KOPT-K1 (cell line): ENCODE results near the gene HAT1.
"Not testable (repeated sequence)": the region's sequence is repeated elsewhere in the genome, so short reads cannot be mapped to it uniquely, and the experiment has no call there.

Experiments used
- H3K27ac ChIP-seq: fragments of 200-600 bp; sonication (generic); 2 replicates; pipeline ENCODE4 v1.5.1; 2016; ENCODE audit warnings: antibody characterized with exemption, mild to moderate bottlenecking, low read depth, low read length; ENCODE audit not compliant: poor library complexity, severe bottlenecking
- H3K36me3 ChIP-seq: fragments of 200-600 bp; sonication (generic); 2 replicates; pipeline ENCODE4 v1.5.1; 2017; ENCODE audit warnings: antibody characterized with exemption, mild to moderate bottlenecking, low read length, moderate library complexity; ENCODE audit not compliant: insufficient read depth
- H3K9me3 ChIP-seq: fragments of 200-600 bp; sonication (generic); 2 replicates; pipeline ENCODE4 v1.5.1; 2017; ENCODE audit warnings: antibody characterized with exemption, low read length, mild to moderate bottlenecking; ENCODE audit not compliant: insufficient read depth, poor library complexity, severe bottlenecking

Gene HAT1

DNA sequence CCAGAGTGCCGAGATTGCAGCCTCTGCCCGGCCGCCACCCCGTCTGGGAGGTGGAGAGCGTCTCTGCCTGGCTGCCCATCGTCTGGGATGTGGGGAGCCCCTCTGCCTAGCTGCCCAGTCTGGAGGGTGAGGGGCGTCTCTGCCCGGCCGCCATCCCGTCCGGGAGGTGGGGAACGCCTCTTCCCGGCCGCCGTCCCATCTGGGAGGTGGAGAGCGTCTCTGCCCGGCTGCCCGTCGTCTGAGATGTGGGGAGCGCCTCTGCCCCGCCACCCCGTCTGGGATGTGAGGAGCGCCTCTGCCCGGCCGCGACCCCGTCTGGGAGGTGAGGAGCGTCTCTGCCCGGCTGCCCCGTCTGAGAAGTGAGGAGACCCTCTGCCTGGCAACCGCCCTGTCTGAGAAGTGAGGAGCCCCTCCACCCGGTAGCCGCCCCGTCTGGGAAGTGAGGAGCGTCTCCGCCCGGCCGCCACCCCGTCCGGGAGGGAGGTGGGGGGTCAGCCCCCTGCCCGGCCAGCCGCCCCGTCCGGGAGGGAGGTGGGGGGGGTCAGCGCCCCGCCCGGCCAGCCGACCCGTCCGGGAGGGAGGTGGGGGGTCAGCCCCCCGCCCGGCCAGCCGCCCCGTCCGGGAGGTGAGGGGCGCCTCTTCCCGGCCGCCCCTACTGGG is 22.5 kb upstream of the HAT1 start:
- H3K27ac ChIP-seq, H3K36me3 ChIP-seq, H3K9me3 ChIP-seq: not testable (repeated sequence)

- Histone ChIP-seq H3K9me3 (peaks cover 7% of the 10 kb centered on the region), H3K36me3 (no peaks in the 10 kb centered on the region), H3K27ac (no peak overlapping the region)
These were observed 19.3 kb upstream of the HAT1 start for GRCh38 chr2:171902840-171903420.

- no peaks in the 10 kb centered on the region for H3K9me3 ChIP-seq
- no peaks in the 10 kb centered on the region for H3K36me3 ChIP-seq
- no peak overlapping the region for H3K27ac ChIP-seq
These were observed 14.0 kb upstream of the HAT1 start for GRCh38 chr2:171908235-171908634.

- no peaks in the 10 kb centered on the region for H3K36me3 ChIP-seq
- no peaks in the 10 kb centered on the region for H3K9me3 ChIP-seq
- H3K27ac ChIP-seq: no peak overlapping the region
These were observed 13.0 kb upstream of the HAT1 start for GRCh38 chr2:171909266-171909665.

DNA sequence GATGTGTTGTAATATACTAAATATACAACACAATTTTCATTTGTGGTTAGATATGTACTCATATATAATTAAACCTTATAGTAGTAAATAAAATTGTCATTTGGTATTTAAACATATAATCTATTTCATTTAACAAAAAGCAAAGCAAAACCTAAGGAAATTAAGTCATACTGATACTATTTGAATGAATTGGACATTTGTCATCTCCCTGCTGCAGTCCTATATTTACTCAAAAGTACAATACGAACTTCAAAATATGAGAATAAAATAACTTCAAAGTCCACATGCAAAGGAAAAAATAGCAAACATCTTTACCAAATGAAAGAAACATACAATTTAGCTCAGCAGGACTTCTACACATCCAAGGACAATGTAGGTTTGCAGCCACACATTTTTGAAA is 11.8 kb upstream of the HAT1 start:
- Histone ChIP-seq H3K9me3 (no peaks in the 10 kb centered on the region), H3K27ac (no peak overlapping the region), H3K36me3 (no peaks in the 10 kb centered on the region)

GRCh38 chr2:171913517-171913916 is 8.7 kb upstream of the HAT1 start:
- Histone ChIP-seq H3K9me3 (no peaks in the 10 kb centered on the region), H3K27ac (no peak overlapping the region), H3K36me3 (no peaks in the 10 kb centered on the region)

DNA sequence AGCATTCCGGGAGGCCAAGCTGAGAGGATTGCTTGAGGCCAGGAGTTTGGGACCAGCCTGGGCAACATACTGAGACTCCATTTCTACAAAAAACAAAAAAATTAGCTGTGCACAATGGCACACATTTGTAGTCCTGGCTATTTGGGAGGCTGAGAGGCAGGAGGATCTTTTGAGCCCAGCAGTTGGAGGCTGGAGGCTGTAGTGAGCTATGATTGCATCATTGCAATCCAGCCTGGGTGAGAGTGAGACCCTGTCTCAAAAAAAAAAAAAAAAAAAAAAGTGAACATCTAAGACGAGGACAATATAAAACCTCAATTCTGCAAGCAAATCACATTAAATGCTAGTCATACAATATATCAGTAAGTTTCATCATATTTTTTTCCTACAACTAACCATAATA is 2.8 kb upstream of the HAT1 start:
- no peaks in the 10 kb centered on the region for H3K9me3 ChIP-seq
- no peak overlapping the region for H3K27ac ChIP-seq
- peaks cover 6% of the 10 kb centered on the region for H3K36me3 ChIP-seq

DNA sequence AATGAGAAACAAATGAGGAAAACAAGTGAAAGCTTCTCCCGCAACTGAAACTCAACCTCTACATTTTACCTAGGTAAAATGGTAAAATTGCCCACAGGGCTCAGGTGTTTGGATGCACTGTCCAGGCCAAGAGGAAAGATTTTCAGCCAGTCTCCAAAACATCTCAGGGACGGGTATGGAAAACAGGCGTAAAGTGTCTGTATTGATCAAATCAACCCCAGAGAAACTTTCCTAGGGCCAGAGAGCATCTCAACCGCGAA is 361 bp upstream of the HAT1 start:
- Histone ChIP-seq H3K9me3 (no peaks in the 10 kb centered on the region), H3K36me3 (peaks cover 30% of the 10 kb centered on the region), H3K27ac (peak overlapping the region; percentile 84)

GRCh38 chr2:171923206-171923605 is 945 bp downstream of the HAT1 start:
- Histone ChIP-seq H3K36me3 (peaks cover 43% of the 10 kb centered on the region), H3K9me3 (no peaks in the 10 kb centered on the region), H3K27ac (peak overlapping the region; percentile 84)

DNA sequence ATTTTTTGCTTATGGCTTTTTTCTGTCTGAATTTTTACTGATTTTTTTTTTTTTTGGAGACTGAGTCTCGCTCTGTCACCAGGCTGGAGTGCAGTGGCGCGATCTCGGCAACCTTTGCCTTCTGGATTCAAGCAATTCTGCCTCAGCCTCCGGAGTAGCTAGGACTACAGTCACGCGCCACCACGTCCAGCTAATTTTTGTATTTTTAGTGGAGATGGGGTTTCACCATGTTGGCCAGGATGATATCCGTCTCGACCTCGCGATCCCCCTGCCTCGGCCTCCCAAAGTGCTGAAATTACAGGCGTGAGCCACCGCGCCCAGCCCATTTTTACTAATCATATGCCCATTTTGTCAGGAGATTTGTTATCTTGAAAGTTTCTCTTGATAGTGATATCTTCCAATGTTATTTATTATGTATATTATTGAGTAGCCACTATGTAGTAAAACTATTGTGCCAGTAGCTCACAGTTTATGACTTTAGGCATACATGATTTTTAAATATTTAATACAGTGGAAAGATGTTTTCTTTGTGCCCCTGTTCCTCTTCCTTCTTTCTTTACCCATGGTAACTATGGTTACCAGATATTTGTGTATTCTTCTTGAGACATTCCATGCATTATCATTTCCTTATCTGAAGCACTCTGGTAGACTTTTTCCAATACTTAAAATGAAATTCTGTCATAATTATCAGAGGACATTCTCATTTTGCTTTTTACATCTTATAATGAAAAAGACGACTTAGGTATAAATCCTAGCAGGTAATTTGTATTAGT is 2.1 kb downstream of the HAT1 start:
- no peaks in the 10 kb centered on the region for H3K9me3 ChIP-seq
- H3K27ac ChIP-seq: no peak overlapping the region
- peaks cover 55% of the 10 kb centered on the region for H3K36me3 ChIP-seq

DNA sequence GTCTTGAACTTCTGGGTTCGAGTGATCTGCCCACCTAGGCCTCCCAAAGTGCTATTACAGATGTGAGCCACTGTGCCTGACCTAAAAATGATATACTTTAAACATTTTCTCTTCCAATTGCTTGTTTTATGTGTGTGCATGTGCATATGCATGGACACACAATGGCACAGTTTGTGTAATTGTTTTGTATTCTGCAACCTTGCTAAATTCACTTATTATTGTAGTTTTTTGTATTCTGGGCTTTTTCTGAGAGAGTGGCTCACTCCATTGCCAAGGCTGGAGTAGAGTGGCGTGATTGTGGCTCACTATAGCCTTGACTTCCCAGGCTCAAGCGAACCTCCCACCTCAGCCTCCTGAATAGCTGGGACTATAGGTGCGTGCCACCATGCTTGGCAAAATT is 8.1 kb downstream of the HAT1 start:
- H3K27ac ChIP-seq: no peak overlapping the region
- peaks cover 79% of the 10 kb centered on the region for H3K36me3 ChIP-seq
- H3K9me3 ChIP-seq: no peaks in the 10 kb centered on the region

- H3K9me3 ChIP-seq: no peaks in the 10 kb centered on the region
- H3K27ac ChIP-seq: no peak overlapping the region
- H3K36me3 ChIP-seq: peaks cover 37% of the 10 kb centered on the region; the same call in 1 of the 2 replicates
These were observed 16.9 kb downstream of the HAT1 start for GRCh38 chr2:171939058-171939742.

GRCh38 chr2:171939743-171940071 is 17.4 kb downstream of the HAT1 start:
- Histone ChIP-seq H3K9me3 (no peaks in the 10 kb centered on the region), H3K36me3 (peaks cover 33% of the 10 kb centered on the region; the same call in 1 of the 2 replicates), H3K27ac (no peak overlapping the region)

GRCh38 chr2:171941316-171941699 is 19.0 kb downstream of the HAT1 start:
- H3K27ac ChIP-seq: no peak overlapping the region
- H3K9me3 ChIP-seq: no peaks in the 10 kb centered on the region
- peaks cover 33% of the 10 kb centered on the region; the same call in 1 of the 2 replicates for H3K36me3 ChIP-seq

GRCh38 chr2:171943869-171944268 is 21.6 kb downstream of the HAT1 start:
- Histone ChIP-seq H3K27ac (no peak overlapping the region), H3K36me3 (peaks cover 41% of the 10 kb centered on the region), H3K9me3 (no peaks in the 10 kb centered on the region)
